ENCODE data around the gene KRT77. TPM values are rescaled to one million over a fixed set of nuclear protein-coding genes. Genes with fewer than 3 reads are reported as not detected.
A peak's percentile ranks its signal among the peaks of the same experiment; 100 is the strongest.

Gene KRT77
- total RNA-seq, 1 experiment from 2014 or later, result not detected

- Histone ChIP-seq H3K4me3 (no peak overlapping the region), H3K36me3 (no peaks in the 10 kb centered on the region), H3K27me3 (replicated peaks) (peaks cover 41% of the 10 kb centered on the region), H3K27ac (no peak overlapping the region), H3K9me3 (replicated peaks) (no peaks in the 10 kb centered on the region), H3K4me1 (replicated peaks) (no peaks in the 10 kb centered on the region)
- DNase-seq (ENCODE audit: low read depth in 1 of 2, low spot score in 2 of 2), result no peak
Observed at GRCh38 chr12:52646613-52647012, 56.7 kb downstream of the KRT77 start.

DNA sequence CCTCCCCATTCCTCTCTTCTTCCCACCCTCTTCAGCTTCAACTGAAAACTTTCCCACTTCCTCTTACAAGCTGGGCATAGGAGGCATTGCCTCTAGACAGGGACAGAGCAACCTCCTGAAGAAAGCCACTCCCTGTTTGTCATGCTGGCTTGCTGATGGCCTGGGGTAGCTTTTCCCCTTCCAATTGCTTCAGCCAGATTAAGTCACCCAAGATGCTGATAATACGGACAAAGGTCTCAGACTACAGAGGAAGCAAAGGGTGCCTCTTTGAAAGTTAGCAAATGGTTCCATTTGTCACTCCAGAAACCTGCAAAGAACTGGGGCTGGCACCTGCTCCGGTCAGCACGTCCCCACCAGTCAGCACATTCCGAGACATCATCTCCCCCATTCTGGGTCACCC lies 57.3 kb downstream of the KRT77 start:
- H3K27me3 ChIP-seq (replicated peaks), result peaks cover 39% of the 10 kb centered on the region
- H3K9me3 ChIP-seq (replicated peaks), result no peaks in the 10 kb centered on the region
- H3K4me1 ChIP-seq (replicated peaks), result no peaks in the 10 kb centered on the region
- no peak overlapping the region for H3K4me3 ChIP-seq
- H3K36me3 ChIP-seq, result no peaks in the 10 kb centered on the region
- peak in 1 of 2 experiments; percentile 4 for DNase-seq (ENCODE audit: low read depth in 1 of 2, low spot score in 2 of 2)
- H3K27ac ChIP-seq, result no peak overlapping the region

DNA sequence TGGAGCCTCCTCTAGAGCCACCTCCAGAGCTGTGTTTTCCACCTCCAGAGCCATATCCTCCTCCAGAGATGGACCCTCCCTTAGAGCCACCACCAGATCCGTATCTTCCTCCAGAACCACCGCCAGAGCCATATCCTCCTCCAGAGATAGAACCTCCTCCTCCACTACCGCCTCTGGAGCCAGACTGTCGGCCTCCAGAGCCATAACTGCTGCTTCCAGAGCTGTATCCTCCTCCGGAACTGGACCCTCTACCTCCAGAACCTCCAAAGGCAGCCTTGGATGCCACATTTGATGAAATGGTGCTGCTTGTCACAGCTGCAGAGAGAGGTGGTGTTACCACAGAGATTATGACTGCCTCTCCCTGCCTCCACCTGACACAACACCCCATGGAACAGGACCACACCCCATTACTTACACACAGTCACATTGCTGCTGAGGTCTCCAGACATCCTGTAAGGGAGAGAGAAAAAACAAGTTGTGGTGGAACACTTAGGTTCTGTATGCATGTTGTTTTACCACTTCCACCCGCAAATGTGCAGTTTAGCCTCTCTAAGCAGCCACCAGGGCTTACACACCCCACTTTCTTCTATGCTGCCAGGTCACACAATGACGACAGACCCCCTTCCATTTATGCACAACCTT lies 58.1 kb downstream of the KRT77 start:
- peak in 1 of 2 experiments; percentile 17 for DNase-seq (ENCODE audit: low read depth in 1 of 2, low spot score in 2 of 2)
- H3K27ac ChIP-seq, result no peak overlapping the region
- no peak overlapping the region for H3K4me3 ChIP-seq
- peaks cover 36% of the 10 kb centered on the region for H3K27me3 ChIP-seq (replicated peaks)
- H3K36me3 ChIP-seq, result no peaks in the 10 kb centered on the region
- no peaks in the 10 kb centered on the region for H3K4me1 ChIP-seq (replicated peaks)
- H3K9me3 ChIP-seq (replicated peaks), result no peaks in the 10 kb centered on the region

DNA sequence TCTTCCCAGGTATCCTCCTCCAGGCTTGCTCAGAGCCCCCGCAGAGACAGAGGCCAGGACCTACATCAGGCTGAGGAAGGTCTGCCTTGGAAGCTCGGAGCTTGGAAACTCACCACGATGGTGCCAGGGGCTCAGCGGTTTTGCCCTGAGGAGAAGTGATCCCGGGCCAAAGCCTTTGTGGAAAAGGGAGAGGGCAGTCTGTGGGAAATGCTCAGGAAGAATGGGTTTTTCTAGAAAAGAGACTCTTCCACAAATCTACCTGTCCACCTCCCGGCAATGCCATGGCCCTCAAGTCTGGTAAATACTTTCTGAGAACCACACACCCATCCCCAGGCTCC lies 59.3 kb downstream of the KRT77 start:
- DNase-seq (ENCODE audit: low read depth in 1 of 2, low spot score in 2 of 2), result no peak
- H3K4me1 ChIP-seq (replicated peaks), result no peaks in the 10 kb centered on the region
- no peak overlapping the region for H3K27ac ChIP-seq
- H3K36me3 ChIP-seq, result no peaks in the 10 kb centered on the region
- H3K9me3 ChIP-seq (replicated peaks), result no peaks in the 10 kb centered on the region
- no peak overlapping the region for H3K4me3 ChIP-seq
- peaks cover 46% of the 10 kb centered on the region for H3K27me3 ChIP-seq (replicated peaks)

- peak in 1 of 2 experiments; percentile 30 for DNase-seq (ENCODE audit: low read depth in 1 of 2, low spot score in 2 of 2)
- Histone ChIP-seq H3K9me3 (replicated peaks) (no peaks in the 10 kb centered on the region), H3K4me1 (replicated peaks) (no peaks in the 10 kb centered on the region), H3K36me3 (no peaks in the 10 kb centered on the region), H3K27me3 (replicated peaks) (peaks cover 49% of the 10 kb centered on the region), H3K4me3 (no peak overlapping the region), H3K27ac (no peak overlapping the region)
Observed at GRCh38 chr12:52643233-52644077, 59.9 kb downstream of the KRT77 start.

DNA sequence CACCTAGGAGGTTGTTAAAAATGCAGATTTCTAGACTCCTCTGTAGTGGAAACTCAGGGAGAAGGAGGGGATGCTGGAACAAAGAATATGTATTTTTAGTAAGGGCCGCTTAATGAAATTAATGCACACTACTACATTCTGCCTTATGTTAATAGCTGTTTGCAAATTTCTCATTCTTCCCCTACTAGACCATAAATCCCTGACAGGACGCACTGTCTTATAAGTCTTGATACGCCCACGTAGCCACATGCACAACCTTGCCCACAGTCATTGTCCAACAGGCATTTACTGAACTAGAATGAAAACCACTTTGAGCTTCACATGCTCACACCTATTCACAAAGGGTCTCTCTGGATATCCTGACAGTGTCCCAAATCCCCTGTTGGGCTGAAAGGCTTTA lies 61.9 kb downstream of the KRT77 start:
- H3K27me3 ChIP-seq (replicated peaks), result peaks cover 46% of the 10 kb centered on the region
- H3K36me3 ChIP-seq, result no peaks in the 10 kb centered on the region
- no peak overlapping the region for H3K4me3 ChIP-seq
- H3K4me1 ChIP-seq (replicated peaks), result no peaks in the 10 kb centered on the region
- no peaks in the 10 kb centered on the region for H3K9me3 ChIP-seq (replicated peaks)
- peak in 1 of 2 experiments; percentile 2 for DNase-seq (ENCODE audit: low read depth in 1 of 2, low spot score in 2 of 2)
- no peak overlapping the region for H3K27ac ChIP-seq

Other genes with a start within 250 kb of the KRT77 start
- gene KRT6C, start 229.7 kb downstream of the KRT77 start, total RNA-seq (2014; rRNA removed; shearing (Covaris generic)), result not detected in 2 replicates
- gene KRT6A, start 210.3 kb downstream of the KRT77 start, total RNA-seq (2014; rRNA removed; shearing (Covaris generic)), result not detected in 2 replicates
- gene KRT5, start 183.1 kb downstream of the KRT77 start, total RNA-seq (2014; rRNA removed; shearing (Covaris generic)), result not detected in 2 replicates
- gene KRT71, start 150.4 kb downstream of the KRT77 start, total RNA-seq (2014; rRNA removed; shearing (Covaris generic)), result not detected in 2 replicates
- not detected in 2 replicates for gene KRT74, start 129.7 kb downstream of the KRT77 start, total RNA-seq (2014; rRNA removed; shearing (Covaris generic))
- not detected in 2 replicates for gene KRT72, start 102.1 kb downstream of the KRT77 start, total RNA-seq (2014; rRNA removed; shearing (Covaris generic))
- not detected in 2 replicates for gene KRT73, start 85.0 kb downstream of the KRT77 start, total RNA-seq (2014; rRNA removed; shearing (Covaris generic))
- gene KRT2, start 51.3 kb downstream of the KRT77 start, total RNA-seq (2014; rRNA removed; shearing (Covaris generic)), result not detected in 2 replicates
- gene KRT1, start 23.1 kb downstream of the KRT77 start, total RNA-seq (2014; rRNA removed; shearing (Covaris generic)), result 1.00 TPM in 1 of 2 replicates, not detected in the other
- gene KRT76, start 73.8 kb upstream of the KRT77 start, total RNA-seq (2014; rRNA removed; shearing (Covaris generic)), result 0.21 TPM in 1 of 2 replicates, not detected in the other
- 0.08 TPM in 1 of 2 replicates, not detected in the other for gene KRT3, start 92.6 kb upstream of the KRT77 start, total RNA-seq (2014; rRNA removed; shearing (Covaris generic))
- gene KRT4, start 110.6 kb upstream of the KRT77 start, total RNA-seq (2014; rRNA removed; shearing (Covaris generic)), result not detected in 2 replicates
- 0.08 and 1.1 TPM in 2 replicates for gene KRT79, start 130.8 kb upstream of the KRT77 start, total RNA-seq (2014; rRNA removed; shearing (Covaris generic))
- gene KRT78, start 145.5 kb upstream of the KRT77 start, total RNA-seq (2014; rRNA removed; shearing (Covaris generic)), result 0.21 TPM in 1 of 2 replicates, not detected in the other
- 2.8 and 7.0 TPM in 2 replicates for gene KRT8, start 201.6 kb upstream of the KRT77 start, total RNA-seq (2014; rRNA removed; shearing (Covaris generic))
- gene KRT18, start 245.6 kb upstream of the KRT77 start, total RNA-seq (2014; rRNA removed; shearing (Covaris generic)), result 63.9 and 81.8 TPM in 2 replicates